Uterus (tissue), 2 donors: ENCODE measurements around the gene PAIP2.

Source experiments
- CTCF ChIP-seq, 4 experiments: fragments of 200-600 bp in 2 of 4; fragments of 450-650 bp in 2 of 4; sonication (generic) in 2 of 4; IDR thresholded peaks; one replicate each; pipeline ENCODE4 v1.5.1; 2016 to 2019; ENCODE audit warnings: antibody characterized with exemption in 4 of 4, mild to moderate bottlenecking in 2 of 4, moderate library complexity in 1 of 4
- POLR2A ChIP-seq, 2 donors: fragments of 450-650 bp; IDR thresholded peaks; one replicate each; pipeline ENCODE4 v1.6.1; 2016; ENCODE audit warnings: antibody characterized with exemption in 2 of 2, mild to moderate bottlenecking in 1 of 2, moderate library complexity in 1 of 2

- TF ChIP-seq CTCF (IDR thresholded peaks at IDR 0.05) (no peak), POLR2A (IDR thresholded peaks at IDR 0.05) (no peak)
Measured at GRCh38 chr5:139299486-139299885, 42.2 kb upstream of the PAIP2 start.
